Kidney capillary endothelial cell (primary cell): ENCODE measurements around the gene PLPPR3.

Experiments
- DNase-seq: peaks from one replicate; pipeline ENCODE4 v3.0.0-alpha.2; 2018; ENCODE audit warnings: low spot score

Gene PLPPR3

DNA sequence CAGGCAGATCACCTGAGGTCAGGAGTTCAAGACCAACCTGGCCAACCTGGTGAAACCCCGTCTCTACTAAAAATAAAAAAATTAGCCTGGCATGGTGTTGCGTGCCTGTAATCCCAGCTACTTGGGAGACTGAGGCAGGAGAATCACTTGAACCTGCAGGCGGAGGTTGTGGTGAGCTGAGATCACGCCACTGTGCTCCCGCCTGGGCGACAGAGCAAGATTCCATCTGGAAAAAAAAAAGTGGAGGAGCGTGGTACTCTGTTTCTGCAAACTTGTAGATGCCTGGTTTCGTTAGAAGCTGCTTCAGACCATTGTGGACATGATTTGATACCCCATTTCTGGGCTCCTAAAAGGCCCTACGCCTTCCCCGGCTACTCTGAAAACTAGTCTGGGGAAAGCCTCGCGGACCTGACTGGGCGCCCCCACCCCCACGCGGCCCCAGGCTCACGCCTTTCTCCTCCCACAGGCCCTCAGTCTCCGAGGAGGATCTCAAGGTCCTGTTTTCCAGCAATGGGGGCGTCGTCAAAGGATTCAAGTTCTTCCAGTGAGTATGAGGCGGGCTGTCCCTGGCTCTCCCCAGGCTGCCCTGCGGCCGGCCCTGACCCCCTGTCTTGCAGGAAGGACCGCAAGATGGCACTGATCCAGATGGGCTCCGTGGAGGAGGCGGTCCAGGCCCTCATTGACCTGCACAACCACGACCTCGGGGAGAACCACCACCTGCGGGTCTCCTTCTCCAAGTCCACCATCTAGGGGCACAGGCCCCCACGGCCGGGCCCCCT lies 11.5 kb downstream of the PLPPR3 start:
- no peak for DNase-seq

DNA sequence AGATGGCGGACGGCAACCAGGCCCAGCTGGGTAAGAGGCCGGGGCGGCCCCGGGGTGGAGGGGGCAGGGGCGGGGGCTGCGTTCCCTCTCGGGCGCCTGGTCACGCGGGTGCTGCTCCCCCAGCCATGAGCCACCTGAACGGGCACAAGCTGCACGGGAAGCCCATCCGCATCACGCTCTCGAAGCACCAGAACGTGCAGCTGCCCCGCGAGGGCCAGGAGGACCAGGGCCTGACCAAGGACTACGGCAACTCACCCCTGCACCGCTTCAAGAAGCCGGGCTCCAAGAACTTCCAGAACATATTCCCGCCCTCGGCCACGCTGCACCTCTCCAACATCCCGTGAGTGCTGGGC lies 13.4 kb downstream of the PLPPR3 start:
- DNase-seq = no peak

DNA sequence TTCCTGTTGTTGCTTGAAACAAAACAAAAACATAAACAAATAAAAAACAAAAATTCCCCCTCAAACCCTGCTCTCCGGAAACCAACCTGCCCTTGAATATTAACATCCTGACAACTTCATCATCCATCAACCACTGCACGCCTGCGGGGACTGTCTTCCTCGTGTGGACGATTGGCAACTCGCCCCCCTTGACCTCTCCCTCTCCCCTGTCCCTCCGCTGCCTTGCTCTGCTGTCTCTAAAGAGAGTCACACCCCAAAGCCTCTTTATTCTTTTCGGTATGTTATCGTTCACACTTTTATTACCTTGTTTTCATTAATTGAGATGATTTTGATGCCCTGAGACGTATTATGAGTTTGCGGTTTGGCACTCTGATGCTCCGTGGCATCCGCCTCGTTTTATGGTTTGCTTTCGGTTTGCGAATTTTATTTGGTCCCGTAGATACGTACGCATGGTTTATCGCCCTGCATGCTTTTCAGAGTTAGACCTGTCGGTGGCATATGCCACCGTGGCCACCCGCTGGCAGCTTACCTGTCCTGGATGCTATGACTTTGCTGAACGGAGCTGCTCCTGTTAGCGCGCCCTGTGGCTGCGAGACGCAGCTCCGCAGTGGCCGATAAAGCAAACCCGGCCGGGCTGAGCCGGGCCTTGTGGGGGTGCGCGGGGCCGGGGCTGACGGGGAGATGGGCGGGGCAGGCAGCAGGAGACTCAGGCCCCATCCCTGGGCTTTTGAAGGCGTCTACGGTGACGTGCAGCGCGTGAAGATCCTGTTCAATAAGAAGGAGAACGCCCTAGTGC lies 13.9 kb downstream of the PLPPR3 start:
- DNase-seq = no peak

DNA sequence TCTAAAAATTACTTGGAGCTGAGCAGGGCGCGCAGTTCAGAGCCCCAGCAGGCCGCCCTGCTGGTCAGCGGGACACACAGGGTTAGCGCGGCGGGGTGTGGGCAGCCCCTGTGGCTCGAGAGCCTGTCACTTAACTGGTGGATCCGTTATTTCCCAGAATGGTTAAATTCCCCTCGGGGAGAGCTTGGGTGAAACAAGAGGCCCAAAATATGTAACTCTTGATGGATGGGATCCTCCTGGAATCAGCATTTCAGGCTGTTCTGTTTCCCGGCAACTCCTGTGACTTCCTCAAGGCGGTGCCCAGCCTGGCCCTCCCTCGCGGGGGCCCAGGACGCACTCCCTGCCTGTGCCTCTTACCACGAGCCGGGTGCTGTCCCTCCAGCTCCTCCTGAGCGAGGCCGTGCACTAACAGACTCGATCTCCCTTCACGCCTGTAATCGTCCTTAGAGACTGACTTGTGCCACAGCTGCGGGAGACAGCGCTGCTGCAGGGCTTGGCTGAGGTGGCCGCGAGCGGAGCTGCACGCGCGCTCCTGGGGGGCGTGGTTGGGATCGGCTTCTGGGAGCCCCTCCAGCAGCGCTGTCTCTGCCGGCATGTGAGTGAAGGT lies 14.8 kb downstream of the PLPPR3 start:
- no peak for DNase-seq

DNA sequence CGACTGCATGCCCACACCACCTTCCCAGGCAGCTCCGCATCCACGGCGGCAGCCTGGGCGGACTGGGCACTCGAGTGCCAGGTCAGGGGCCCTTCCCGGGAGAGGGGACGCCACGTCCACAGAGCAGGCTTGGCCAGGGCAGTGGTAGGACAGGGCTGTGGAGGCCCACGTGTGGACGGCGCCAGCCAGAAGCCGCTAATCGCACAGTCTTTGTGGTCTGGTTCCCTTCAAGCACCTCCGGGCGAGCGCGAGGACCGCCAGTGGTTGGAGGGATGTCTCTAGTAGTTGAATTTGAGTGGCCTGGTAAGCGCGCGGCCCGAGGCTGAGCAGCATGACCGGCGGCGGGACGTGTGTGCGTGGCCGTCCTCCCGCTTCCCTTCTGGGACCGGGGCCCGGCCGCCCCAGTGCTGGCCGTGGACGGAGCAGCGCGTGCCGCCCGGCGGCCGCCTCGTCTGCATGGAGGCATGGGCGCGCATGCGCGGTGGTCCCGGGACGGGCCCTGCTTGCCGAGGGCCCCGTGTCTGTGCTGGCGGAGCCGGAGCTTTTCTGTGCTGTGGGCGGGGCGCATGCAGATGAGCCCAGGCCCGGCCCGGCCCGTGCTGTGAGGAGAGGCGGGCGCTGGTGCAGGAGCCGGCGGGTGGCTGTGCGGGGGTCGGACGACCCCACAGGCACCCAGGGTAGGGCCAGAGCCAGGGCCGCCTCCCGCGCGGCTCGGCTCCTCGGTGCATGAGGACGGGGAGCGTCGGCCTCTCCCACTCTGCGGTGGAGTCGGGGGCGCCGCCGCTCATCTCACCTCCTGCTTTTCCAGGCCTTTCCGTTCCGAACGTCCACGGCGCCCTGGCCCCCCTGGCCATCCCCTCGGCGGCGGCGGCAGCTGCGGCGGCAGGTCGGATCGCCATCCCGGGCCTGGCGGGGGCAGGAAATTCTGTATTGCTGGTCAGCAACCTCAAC lies 15.9 kb downstream of the PLPPR3 start:
- no peak for DNase-seq

DNA sequence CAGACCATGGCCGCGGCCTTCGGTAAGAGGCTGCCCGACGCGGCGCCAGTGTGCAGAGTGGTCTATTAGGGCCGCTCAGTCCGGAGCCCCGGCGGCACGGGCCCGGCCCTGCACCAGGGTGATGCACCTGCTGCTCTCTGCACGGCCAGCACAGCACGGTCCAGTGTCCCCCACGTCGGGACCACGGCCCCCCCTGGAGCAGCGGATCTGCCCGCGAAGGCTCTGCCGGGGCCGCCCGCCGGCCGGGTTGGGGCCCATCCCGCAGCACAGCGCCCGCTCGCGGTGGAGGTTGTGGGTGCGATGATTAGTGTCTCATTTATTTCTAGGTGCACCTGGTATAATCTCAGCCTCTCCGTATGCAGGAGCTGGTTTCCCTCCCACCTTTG lies 16.6 kb downstream of the PLPPR3 start:
- no peak for DNase-seq

DNA sequence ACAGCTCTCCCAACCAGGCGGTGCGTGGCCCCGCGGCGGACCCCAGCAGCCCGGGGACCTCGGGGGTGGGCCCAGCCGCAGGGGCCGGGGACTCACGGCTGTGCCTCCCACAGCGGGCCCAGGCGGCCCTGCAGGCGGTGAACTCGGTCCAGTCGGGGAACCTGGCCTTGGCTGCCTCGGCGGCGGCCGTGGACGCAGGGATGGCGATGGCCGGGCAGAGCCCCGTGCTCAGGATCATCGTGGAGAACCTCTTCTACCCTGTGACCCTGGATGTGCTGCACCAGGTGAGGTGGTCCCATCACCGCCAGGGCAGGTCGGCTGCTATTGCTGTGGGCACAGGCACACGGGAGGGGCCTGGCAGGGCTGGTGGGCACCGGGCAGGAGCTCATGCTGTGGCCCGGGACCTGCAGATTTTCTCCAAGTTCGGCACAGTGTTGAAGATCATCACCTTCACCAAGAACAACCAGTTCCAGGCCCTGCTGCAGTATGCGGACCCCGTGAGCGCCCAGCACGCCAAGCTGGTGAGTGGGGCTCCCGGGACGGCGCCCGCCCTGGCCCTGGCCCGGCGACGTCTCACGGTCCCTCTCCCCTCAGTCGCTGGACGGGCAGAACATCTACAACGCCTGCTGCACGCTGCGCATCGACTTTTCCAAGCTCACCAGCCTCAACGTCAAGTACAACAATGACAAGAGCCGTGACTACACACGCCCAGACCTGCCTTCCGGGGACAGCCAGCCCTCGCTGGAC lies 17.2 kb downstream of the PLPPR3 start:
- DNase-seq = no peak

DNA sequence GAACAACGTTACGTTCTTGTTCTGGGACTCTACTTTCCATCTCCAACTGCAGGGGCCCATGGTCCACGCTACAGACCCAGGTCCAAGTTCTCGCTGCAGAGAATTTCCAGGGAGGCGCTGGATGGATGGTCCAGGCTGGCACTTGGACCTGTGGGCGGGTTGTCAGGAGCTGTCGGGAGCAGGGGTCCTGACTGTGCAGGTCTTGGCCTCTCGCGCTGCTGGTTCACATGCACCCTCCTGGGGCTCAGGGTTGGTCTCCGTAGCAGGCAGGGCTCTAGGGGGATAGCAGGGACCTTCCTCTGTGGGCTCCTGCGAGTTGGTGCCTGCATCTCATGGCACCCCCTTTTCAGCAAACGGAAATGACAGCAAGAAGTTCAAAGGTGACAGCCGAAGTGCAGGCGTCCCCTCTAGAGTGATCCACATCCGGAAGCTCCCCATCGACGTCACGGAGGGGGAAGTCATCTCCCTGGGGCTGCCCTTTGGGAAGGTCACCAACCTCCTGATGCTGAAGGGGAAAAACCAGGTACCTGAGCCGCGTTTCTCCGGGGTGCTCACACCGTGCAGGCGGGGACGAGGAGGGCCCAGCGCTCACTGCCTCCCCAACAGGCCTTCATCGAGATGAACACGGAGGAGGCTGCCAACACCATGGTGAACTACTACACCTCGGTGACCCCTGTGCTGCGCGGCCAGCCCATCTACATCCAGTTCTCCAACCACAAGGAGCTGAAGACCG lies 17.9 kb downstream of the PLPPR3 start:
- no peak for DNase-seq

DNA sequence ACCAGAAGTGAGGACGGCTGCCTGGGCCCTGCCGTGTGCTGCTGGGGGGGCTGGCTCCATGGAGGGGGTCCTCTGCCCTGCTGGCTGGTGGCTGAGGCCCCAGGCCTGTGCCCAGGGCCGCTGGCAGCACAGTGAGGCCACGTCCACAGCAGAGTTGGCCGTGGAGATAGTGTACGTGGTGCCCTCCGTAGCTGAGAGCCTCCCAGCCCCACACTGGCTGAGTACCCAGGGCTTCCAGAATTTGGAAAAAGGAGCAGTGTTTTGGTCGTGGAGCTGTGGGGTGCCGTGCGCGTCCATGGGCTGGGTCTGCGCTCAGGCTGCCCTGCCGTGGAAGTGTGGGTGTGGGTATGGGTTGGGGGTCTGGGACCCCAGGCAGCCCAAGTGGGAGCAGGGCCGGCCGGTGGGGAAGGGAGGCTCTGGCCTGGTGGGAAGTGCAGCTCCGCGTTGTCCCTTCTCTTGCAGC lies 18.6 kb downstream of the PLPPR3 start:
- no peak for DNase-seq

DNA sequence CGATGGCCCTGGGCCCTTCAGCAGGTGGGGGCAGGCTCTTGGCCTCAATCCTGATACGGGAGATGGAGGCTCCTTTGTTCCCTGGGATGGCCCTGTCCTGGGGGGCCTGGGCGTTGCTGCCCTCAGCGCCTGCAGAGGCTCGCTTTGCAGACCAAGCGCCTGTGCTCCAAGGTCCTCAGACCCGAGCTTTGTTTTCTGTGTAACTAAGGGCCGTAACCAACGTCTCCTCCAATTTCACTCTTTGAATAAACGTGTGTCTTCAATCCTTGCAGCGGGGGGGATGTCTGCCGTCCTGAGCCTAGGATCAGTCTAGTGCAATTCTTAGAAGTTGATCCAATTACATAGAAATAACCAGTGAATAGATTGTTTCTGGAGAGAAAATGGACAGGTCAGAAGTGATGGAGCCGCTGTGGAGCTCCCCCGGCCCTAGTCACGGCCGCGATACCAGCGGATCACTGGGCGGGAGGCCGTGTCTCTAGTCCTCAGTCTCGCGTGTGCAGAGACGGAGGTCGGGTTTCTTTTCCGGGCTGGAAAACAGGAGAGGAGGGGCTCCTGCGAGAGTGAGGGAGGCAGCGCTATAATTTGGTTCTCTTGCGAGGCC lies 19.2 kb downstream of the PLPPR3 start:
- no peak for DNase-seq

DNA sequence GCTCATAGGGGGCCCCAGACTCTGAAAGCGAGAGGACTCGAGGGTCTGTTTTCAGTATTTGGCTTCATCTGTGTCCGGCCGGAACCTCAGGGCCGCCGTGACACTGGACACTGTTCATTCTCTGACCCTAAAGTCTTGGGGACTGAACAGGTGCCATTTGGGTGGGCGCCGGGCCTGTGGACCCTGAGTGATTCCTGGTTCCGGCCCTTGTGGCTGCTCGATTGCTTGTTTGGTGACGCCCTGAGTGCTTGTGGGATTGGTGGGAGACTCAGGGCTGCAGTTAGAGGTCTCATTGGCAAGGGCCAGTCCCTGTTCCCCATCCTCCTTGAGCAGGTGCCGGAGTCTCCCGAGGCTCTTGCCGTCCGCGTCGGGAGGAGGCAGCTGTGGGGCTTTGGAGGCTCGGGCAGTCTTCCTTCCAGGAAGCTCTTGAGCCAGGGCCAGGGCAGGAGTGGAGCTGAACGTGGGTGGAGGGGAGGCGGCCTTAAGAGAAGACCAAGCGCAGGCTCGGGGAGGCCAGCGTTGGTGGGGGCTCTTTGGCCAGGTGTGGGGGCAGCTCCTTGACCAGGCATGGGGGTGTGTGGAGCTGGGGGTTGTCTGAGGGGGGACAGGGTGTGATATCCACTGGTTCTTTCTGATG lies 19.8 kb downstream of the PLPPR3 start:
- DNase-seq = no peak

DNA sequence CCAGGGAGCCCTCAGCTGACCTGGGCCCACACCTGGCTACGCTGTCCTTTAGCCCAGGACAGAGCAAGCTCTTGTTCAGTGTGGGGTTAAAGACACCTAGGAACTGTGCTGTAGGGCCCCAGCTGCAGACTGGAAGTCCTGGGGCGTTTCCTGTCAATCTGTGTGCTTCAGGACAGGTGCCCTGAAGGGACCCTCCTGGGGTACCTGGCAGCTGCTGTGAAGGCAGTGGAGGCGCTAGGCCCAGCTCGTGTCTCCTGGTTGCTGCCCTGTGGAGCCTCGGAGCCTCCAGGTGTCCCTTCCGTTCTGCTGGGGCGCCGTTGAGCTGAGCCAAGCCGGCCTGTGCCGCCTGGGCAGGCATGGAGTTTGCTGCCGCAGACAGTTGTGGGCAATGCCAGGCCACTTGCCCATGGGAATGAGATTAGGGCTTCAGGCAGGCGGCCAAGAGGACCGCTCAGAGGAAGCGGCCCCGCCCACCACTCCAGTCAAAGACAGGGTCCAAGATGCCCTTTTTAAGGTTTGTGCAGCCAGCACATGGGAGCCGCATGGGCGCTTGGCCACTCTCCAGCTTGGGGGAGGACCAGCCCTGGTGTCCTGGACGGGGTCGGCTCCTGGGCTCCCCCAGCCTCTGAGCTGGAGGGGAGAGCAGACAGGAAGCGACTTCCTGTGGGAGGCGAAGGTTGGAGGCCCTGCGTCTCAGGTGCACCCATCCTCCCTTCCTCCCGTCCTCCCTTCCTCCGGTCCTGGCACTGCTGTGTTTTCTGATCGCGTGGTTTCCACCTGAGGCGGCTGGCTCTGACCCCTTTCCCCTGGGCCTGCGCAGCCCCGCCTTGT lies 20.5 kb downstream of the PLPPR3 start:
- no peak for DNase-seq

DNA sequence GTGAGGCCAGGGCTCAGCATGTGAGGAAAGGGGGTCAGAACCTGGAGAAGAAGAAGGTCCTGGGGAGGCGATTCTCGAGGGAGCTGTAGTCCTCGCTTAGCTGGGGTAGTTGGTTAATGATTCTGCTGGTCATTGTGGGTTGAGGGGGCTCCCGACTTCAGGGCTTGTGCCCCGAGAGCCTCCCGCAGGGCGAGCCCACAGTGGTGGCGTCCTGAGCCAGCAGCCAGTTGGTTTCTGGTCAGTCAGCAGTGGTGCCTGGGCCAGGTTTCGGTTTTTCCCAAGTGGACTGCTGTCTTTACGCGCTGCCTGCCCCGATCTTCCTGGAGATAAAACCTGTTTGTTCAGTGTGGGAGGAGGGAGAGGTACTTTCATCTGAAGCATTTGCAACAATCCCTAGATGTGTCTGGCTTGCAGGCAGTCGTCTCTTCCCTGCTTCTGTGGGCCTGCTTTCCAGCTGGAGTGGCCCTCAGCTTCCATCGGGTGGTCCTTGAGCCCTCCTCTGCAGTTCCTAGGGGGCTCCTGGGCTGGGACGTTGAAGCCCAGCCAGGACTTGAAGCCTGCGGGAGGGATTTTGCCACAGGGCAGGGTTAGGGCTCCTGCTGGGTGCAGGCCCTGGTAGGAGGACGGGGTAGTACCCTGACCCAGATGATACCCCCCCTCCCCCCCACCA lies 21.3 kb downstream of the PLPPR3 start:
- no peak for DNase-seq

DNA sequence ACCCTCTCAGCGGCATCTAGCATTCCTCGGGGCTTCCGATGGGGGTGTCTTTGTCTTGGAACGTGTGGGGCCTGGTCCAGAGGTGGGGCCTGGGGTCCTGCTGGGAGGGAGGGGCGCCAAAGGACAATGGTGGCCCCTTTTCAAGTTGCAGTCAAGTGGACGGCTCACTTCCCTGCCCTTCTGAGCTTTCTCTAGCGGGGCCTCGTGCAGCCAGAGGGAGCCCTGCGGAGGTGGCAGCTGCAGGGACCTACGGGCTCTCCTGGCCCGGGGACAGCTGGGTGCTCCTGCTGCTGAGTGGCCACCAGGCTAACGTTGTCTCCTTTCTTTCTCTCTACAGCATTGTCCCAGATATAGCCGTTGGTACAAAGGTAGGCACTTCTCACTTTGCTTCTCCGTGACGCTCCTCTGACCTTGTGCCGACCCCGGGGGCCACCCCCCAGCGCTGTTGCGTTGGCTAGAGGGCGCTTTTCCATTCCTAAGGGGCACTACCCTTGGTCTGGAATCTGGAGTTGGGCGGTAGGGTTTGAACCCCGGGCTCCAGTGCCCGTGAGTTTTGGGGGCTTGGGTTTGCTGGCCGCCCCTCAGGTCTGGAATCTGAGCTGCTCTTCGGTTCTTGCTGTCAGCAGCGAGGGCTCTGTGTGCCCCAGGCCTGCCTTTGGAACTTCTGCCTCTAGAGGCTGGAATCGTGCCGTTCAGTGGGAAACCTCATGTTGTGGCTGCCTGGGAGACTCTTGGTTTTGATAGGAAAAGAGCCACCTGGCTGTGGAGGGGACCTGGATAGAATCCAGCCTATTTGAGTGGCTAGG lies 22.5 kb downstream of the PLPPR3 start:
- no peak for DNase-seq

DNA sequence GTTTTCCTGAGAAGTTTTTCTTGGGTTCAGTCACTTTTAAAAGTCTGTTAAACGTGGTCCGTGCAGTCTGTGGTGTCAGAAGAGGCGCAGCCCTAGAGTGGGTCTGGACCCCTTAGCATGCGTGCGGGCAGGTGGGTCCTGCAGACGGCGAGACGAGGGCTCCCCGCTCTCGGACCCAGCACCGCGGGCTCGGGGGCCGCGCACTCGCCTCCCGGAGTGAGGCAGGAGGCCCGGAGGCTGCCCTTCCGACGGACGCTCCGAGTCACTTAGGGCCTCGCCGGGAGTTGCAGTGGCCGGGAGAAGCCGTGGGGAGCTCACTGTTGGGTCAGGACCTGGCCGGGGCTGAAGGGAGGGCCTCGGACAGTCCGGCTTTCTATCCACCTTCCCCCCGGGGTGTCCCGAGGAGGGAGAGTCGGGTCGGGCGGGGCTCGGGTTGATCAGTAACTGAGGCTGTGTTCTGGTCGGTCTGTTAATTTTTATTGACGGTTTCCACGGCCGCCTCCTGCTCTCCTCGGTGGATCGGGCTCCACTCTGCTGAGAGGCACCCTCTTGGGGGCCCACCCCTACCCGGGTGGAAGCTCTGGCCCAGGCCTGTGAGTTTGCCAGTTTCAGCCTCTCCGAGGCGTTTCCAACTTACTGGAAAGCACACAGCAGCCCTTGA lies 23.2 kb downstream of the PLPPR3 start:
- no peak for DNase-seq

DNA sequence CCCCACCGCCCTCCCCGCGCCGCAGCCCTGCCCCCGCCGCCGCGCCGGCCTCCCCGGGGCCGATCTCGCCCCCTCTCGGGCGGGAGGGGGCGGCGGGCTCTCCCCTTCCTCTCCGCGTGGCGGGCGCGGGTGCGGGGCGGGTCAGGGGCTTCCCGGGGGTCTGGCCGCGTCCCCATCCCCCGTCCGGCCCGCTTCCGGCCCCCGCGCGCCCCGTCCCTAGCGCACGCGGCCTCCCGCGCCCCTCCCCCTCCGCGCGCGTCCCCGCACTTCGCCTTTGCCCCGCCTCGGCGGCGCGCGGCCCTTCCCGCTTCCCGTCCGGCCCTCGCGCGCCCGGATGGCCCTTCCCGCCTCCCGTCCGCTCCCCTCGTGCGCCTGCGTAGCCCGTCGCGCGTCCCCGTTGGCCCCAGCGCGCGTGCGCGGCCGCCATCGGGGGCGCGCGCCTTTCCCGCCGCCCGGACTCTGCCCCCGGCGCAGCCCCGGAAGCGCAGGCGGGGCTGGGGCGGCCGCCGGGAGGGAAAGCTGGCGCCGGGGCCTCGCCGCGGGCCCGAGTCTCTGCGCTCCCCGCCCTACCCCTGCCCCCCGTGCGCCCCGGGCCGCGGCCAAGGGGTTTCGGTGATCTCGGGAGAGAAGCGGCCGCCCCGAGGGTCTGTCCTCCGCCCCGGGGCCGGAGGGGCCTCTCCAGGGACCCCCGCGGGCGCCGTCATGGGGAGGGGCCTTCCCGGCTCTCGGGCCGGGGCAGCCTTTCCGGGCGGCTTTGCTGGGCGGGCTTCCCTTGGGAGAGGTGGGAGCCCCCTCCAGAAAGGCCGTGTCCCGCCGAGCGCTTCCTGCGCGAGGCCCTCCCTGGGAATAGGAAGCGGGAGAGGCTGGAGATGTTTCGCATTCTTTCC lies 24.0 kb downstream of the PLPPR3 start:
- DNase-seq = peak; percentile 89
